ENCODE measurements around the gene MACROD2. TPM values are rescaled to one million over a fixed set of nuclear protein-coding genes. Genes with fewer than 3 reads are reported as not detected.

The MACROD2 gene
- polyA plus RNA-seq, 1 donor from 2014 or later: 23.2 TPM

DNA sequence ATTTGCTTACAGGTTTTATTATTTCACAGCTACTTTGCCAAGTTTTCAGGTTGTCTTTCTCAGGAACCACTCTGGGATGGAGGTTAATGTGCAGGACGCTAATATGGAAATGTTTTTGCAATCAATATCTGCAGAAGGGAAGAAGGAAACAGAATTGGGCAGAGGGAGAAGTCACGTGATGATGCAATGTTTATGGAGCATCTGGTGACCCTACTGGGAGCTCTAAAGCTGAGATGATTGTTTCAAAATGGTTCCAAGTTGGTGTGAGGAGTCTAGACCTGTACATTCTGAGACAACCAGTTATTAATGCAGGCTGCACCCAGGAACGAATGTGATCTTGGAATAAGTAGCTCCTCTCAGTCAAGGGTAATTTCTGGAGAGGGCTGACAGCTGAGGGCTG lies 1247.5 kb downstream of the MACROD2 start:
- TF ChIP-seq SMC3 (conservative IDR thresholded peaks at IDR 0.05; ENCODE audit: poor library complexity) (no peak), EZH2 (IDR thresholded peaks at IDR 0.05; ENCODE audit: borderline replicate concordance, insufficient read depth, low read length, poor library complexity, severe bottlenecking) (no peak), TAF1 (IDR thresholded peaks at IDR 0.05; ENCODE audit: low read depth) (no peak)
- Histone ChIP-seq H3K9me2 (ENCODE audit: insufficient read depth, low read length) (no peaks in the 10 kb centered on the region), H2AFZ (ENCODE audit: low read depth, low read length) (no peak overlapping the region)

GRCh38 chr20:15245896-15246295 lies 1250.6 kb downstream of the MACROD2 start:
- Histone ChIP-seq H2AFZ (ENCODE audit: low read depth, low read length) (no peak overlapping the region), H3K4me2 (ENCODE audit: low read length) (no peak overlapping the region), H3K9ac (ENCODE audit: low read length) (no peak overlapping the region), H3F3A (ENCODE audit: insufficient read depth, low read length, poor library complexity, severe bottlenecking) (no peaks in the 10 kb centered on the region), H3K36me3 (ENCODE audit: insufficient read depth, low read length) (no peaks in the 10 kb centered on the region), H3K9me3 (ENCODE audit: low read length) (no peaks in the 10 kb centered on the region), H3K27ac (ENCODE audit: low read length) (no peak overlapping the region), H3K27me3 (ENCODE audit: insufficient read depth, low read depth, low read length) (no peaks in the 10 kb centered on the region), H3K4me3 (ENCODE audit: low read length) (no peak overlapping the region), H4K20me1 (ENCODE audit: insufficient read depth) (no peaks in the 10 kb centered on the region), H3K79me2 (replicated peaks; ENCODE audit: insufficient read depth, low read length) (no peaks in the 10 kb centered on the region), H3K9me2 (ENCODE audit: insufficient read depth, low read length) (no peaks in the 10 kb centered on the region)
- TF ChIP-seq MXI1 (conservative IDR thresholded peaks at IDR 0.05; ENCODE audit: poor library complexity, severe bottlenecking): no peak
- no peak for TF ChIP-seq POLR2AphosphoS5 (IDR thresholded peaks at IDR 0.05)
- TF ChIP-seq SMC3 (conservative IDR thresholded peaks at IDR 0.05; ENCODE audit: poor library complexity): no peak
- TF ChIP-seq REST (IDR thresholded peaks at IDR 0.05; ENCODE audit: borderline replicate concordance): no peak
- TF ChIP-seq EP300 (conservative IDR thresholded peaks at IDR 0.05; ENCODE audit: poor library complexity, severe bottlenecking): no peak
- TF ChIP-seq EZH2 (IDR thresholded peaks at IDR 0.05; ENCODE audit: borderline replicate concordance, insufficient read depth, low read length, poor library complexity, severe bottlenecking): no peak
- no peak for TF ChIP-seq RAD21 (conservative IDR thresholded peaks at IDR 0.05)
- TF ChIP-seq TAF1 (IDR thresholded peaks at IDR 0.05; ENCODE audit: low read depth): no peak
- TF ChIP-seq, protein P1, sequence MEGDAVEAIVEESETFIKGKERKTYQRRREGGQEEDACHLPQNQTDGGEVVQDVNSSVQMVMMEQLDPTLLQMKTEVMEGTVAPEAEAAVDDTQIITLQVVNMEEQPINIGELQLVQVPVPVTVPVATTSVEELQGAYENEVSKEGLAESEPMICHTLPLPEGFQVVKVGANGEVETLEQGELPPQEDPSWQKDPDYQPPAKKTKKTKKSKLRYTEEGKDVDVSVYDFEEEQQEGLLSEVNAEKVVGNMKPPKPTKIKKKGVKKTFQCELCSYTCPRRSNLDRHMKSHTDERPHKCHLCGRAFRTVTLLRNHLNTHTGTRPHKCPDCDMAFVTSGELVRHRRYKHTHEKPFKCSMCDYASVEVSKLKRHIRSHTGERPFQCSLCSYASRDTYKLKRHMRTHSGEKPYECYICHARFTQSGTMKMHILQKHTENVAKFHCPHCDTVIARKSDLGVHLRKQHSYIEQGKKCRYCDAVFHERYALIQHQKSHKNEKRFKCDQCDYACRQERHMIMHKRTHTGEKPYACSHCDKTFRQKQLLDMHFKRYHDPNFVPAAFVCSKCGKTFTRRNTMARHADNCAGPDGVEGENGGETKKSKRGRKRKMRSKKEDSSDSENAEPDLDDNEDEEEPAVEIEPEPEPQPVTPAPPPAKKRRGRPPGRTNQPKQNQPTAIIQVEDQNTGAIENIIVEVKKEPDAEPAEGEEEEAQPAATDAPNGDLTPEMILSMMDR (IDR thresholded peaks at IDR 0.05; ENCODE audit: poor library complexity, severe bottlenecking): no peak

More for the DNA sequence above, 1247.5 kb downstream of the MACROD2 start:
- Histone ChIP-seq H3K27ac (ENCODE audit: low read length) (no peak overlapping the region), H3K36me3 (ENCODE audit: insufficient read depth, low read length) (no peaks in the 10 kb centered on the region), H4K20me1 (ENCODE audit: insufficient read depth) (no peaks in the 10 kb centered on the region), H3K9ac (ENCODE audit: low read length) (no peak overlapping the region), H3K9me3 (ENCODE audit: low read length) (no peaks in the 10 kb centered on the region), H3K27me3 (ENCODE audit: insufficient read depth, low read depth, low read length) (no peaks in the 10 kb centered on the region), H3F3A (ENCODE audit: insufficient read depth, low read length, poor library complexity, severe bottlenecking) (no peaks in the 10 kb centered on the region), H3K4me2 (ENCODE audit: low read length) (no peak overlapping the region), H3K4me3 (ENCODE audit: low read length) (no peak overlapping the region), H3K79me2 (replicated peaks; ENCODE audit: insufficient read depth, low read length) (no peaks in the 10 kb centered on the region)
